Cardiac muscle cell (in vitro differentiated cells and primary cell): ENCODE results near the gene PEAR1. TPM values are rescaled to one million over a fixed set of nuclear protein-coding genes. Genes with fewer than 3 reads are reported as not detected.
"Not testable (repeated sequence)": the region's sequence is repeated elsewhere in the genome, so short reads cannot be mapped to it uniquely, and the experiment has no call there.

Source experiments
- DNase-seq, 2 donors: peaks; one replicate each; pipeline versions ENCODE4 v3.0.0 to v3.0.0-alpha.2; 2010 to 2017; ENCODE audit warnings: low read depth in 1 of 2, low spot score in 1 of 2
- H3K27ac ChIP-seq: fragments of 200-600 bp; sonication (generic); 2 replicates; pipeline ENCODE4 v1.5.1; 2016
- H3K27me3 ChIP-seq: fragments of 200-600 bp; sonication (generic); 2 replicates; pipeline ENCODE4 v1.6.0; 2016; ENCODE audit warnings: control low read depth
- H3K36me3 ChIP-seq: fragments of 200-600 bp; sonication (generic); 2 replicates; pipeline ENCODE4 v1.5.1; 2016; ENCODE audit warnings: control low read depth
- H3K4me1 ChIP-seq: fragments of 200-600 bp; sonication (generic); 2 replicates; pipeline ENCODE4 v1.8.1; 2017; ENCODE audit warnings: low read depth, mild to moderate bottlenecking, mixed run types
- H3K4me3 ChIP-seq: fragments of 200-600 bp; sonication (generic); 2 replicates; pipeline ENCODE4 v1.5.1; 2016; ENCODE audit warnings: mild to moderate bottlenecking
- H3K9me3 ChIP-seq: fragments of 200-600 bp; sonication (generic); 2 replicates; pipeline ENCODE4 v1.5.1; 2017; ENCODE audit warnings: low read depth, mild to moderate bottlenecking, control low read depth
- polyA plus RNA-seq: library from polyadenylated mRNA; unstranded; fragments of >200 nt; fragmentation: Nextera tagmentation; extraction: Ambion mirVana; gene quantifications from 2 replicates; pipeline ENCODE4 v1.2.1, GENCODE V29; 2016
- total RNA-seq: library from RNA; depleted of rRNA; stranded (reverse); fragments of >200 nt; gene quantifications from 2 replicates; pipeline ENCODE4 v1.2.3, GENCODE V29; 2016
- TF ChIP-seq, protein P1 (sequence below): IDR thresholded peaks from 2 replicates; pipeline ENCODE4 v1.5.1; 2012; ENCODE audit warnings: low read depth, mild to moderate bottlenecking, low read length

The PEAR1 gene
- total and polyA plus RNA-seq, 2 experiments from 2014 or later: 0.57 to 1.1 TPM

DNA sequence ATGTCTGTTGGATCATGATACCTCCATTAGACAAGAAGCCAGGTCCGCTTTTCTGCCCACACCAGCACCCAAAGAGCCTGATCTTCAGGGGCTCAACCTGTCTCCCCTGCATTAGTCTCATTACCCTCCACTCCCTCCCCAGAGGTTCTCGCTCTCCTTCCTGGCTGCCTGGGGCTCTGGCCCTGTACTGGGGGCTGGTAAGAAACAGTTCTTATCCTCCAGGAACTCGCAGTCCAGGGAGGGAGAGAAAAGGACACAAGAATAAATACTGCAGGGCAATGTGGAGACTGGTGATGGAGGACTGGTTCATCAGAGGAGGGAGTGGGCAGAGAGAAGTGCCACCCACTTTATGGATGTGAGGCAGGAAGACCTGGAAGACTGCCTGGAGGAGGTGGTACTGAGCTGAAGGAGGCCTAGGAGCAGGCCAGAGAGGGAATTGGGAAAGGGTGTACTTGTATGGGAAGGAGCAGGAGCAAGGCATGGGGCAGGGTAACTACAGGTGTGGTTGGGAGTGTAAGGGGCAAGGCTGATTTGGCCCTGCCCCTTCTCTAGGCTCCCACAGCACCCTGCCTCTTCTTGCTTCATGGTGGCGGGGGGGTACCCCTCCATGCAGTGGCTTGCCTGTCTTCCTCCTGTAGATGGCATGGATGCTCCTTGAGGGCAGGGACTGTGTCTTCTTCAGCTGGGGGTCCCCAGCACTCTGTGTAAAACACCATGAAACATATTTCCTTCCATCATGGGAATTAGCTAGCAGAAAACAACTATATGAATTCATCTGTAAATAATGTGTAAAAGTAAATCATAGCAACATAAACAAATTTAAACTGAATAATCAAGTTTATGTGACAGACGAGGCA lies 31.9 kb downstream of the PEAR1 start:
- Histone ChIP-seq H3K27me3 (peaks cover 92% of the 10 kb centered on the region), H3K36me3 (no peaks in the 10 kb centered on the region), H3K4me1 (peaks cover 4% of the 10 kb centered on the region), H3K27ac (no peak overlapping the region), H3K4me3 (no peak overlapping the region), H3K9me3 (no peaks in the 10 kb centered on the region)
- no peak for DNase-seq
- TF ChIP-seq, protein P1, sequence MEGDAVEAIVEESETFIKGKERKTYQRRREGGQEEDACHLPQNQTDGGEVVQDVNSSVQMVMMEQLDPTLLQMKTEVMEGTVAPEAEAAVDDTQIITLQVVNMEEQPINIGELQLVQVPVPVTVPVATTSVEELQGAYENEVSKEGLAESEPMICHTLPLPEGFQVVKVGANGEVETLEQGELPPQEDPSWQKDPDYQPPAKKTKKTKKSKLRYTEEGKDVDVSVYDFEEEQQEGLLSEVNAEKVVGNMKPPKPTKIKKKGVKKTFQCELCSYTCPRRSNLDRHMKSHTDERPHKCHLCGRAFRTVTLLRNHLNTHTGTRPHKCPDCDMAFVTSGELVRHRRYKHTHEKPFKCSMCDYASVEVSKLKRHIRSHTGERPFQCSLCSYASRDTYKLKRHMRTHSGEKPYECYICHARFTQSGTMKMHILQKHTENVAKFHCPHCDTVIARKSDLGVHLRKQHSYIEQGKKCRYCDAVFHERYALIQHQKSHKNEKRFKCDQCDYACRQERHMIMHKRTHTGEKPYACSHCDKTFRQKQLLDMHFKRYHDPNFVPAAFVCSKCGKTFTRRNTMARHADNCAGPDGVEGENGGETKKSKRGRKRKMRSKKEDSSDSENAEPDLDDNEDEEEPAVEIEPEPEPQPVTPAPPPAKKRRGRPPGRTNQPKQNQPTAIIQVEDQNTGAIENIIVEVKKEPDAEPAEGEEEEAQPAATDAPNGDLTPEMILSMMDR: no peak

DNA sequence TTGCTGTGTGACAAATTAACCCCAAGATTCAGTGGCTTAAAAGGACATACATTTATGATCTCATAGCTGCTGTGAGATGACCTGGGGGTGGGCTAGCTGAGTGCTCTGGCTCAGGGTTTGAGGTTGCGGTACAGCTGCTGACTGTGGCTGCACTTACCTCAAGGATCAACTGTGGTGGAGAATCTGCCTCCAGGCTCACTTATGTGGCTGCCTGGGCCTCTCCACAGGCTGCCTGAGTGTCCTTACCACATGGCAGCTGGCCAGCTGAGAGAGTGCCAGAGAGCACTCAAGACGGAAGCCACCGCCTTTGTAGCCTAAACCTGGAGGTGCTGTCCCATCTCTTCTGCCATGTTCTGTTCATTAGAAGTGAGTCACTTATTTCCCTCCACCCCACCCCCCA lies 32.7 kb downstream of the PEAR1 start:
- H3K36me3 ChIP-seq: no peaks in the 10 kb centered on the region
- peak; percentile 42 to 55 for DNase-seq
- H3K4me3 ChIP-seq: no peak overlapping the region
- H3K9me3 ChIP-seq: no peaks in the 10 kb centered on the region
- H3K4me1 ChIP-seq: peaks cover 4% of the 10 kb centered on the region
- peaks cover 84% of the 10 kb centered on the region for H3K27me3 ChIP-seq
- TF ChIP-seq, protein P1: no peak
- no peak overlapping the region for H3K27ac ChIP-seq

DNA sequence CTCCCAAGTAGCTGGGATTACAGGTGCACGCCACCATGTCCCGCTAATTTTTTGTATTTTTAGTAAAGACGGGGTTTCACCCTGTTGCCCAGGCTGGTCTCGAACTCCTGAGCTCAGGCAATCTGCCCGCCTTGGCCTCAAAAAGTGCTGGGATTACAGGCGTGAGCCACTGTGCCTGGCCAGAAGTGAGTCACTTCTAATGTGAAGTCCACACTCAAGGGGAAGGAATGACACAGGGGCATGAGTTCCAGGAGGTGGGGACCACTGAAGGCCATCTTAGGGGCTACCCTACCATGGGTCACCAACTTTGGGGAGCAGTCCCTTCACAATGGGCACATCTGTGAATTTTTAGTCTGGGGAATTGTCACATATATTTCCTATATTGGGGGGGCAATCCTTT lies 33.2 kb downstream of the PEAR1 start:
- H3K4me1 ChIP-seq, H3K36me3 ChIP-seq, H3K4me3 ChIP-seq, H3K9me3 ChIP-seq, H3K27ac ChIP-seq, DNase-seq: not testable (repeated sequence)
- peaks cover 79% of the 10 kb centered on the region for H3K27me3 ChIP-seq

DNA sequence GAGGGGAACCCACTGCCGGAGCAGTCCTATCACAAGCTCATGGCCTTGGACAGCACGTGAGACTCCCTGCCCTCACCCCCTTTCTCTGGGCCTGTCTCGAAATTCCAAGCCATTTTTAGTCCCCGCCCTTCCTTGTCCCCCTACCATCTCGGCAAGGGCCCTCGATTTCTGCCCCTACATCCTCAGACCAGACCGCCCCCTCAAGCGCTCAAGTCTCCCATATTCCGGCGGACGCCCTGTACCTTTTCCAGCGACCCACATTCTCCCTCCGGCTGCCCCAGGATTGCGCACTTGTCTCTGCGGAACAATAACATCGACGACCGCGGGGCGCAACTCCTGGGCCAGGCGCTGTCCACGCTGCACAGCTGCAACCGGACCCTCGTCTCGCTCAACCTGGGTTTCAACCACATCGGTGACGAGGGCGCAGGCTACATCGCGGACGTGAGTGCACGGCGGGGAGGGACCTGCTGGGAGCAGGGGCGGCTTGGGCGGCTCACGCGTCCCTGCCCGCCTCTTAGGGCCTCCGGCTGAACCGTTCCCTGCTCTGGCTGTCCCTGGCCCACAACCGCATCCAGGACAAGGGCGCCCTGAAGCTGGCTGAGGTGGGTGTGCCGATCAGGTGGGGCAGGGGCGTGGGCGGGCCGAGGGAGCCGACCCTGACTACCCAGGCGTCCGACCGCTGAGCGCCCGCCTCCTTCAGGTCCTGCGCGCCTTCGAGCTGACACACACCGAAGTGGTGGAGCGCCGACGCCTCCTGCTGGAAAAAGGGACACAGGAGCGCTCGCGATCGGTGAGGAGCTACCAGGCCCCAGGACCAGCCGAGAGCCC lies 33.9 kb downstream of the PEAR1 start:
- DNase-seq: peak; percentile 76 to 85
- Histone ChIP-seq H3K4me1 (peaks cover 4% of the 10 kb centered on the region), H3K36me3 (no peaks in the 10 kb centered on the region), H3K9me3 (no peaks in the 10 kb centered on the region), H3K27me3 (peaks cover 72% of the 10 kb centered on the region), H3K27ac (no peak overlapping the region), H3K4me3 (peak overlapping the region; percentile 20)
- TF ChIP-seq, protein P1: peak; percentile 78

DNA sequence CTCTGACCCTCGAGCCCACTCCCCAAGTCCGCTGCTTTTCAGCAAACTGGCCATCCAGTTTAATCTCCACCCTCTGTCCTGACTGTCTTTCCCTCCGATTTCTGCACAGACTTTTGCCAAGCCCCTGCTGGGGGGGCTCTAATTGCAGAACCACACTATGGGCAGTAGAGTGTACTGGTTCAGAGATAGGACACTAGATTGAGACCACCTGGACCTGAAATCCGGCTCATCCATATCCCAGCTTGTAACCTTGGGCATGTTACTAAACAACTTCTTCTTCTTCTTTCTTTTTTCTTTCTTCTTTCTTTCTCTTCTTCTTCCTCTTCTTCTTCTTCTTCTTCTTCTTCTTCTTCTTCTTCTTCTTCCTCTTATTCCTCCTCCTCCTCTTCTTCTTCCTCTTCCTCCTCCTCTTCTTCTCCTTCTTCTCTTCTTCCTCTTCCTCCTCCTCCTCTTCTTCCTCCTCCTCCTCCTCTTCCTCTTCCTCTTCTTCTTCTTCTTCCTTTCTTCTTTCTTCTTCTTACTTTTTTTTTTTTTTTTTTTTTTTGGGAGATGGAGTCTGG lies 34.6 kb downstream of the PEAR1 start:
- H3K27me3 ChIP-seq: peaks cover 65% of the 10 kb centered on the region
- no peaks in the 10 kb centered on the region for H3K9me3 ChIP-seq
- H3K4me3 ChIP-seq: peak overlapping the region; percentile 20
- TF ChIP-seq, protein P1: no peak
- no peak for DNase-seq
- no peaks in the 10 kb centered on the region for H3K36me3 ChIP-seq
- peaks cover 4% of the 10 kb centered on the region for H3K4me1 ChIP-seq
- no peak overlapping the region for H3K27ac ChIP-seq
